NCI-H2227 treated with DMSO at 0.1 percent for 48 hours (cell line): ENCODE data around the gene CCDC180.
"Not testable (repeated sequence)": the region's sequence is repeated elsewhere in the genome, so short reads cannot be mapped to it uniquely, and the experiment has no call there.

Experiments used
- DNase-seq: peaks from one replicate; lab custom pipeline; 2025; lab: John Stamatoyannopoulos, UW

The CCDC180 gene

GRCh38 chr9:97311798-97312500 is 4.5 kb downstream of the CCDC180 start:
- DNase-seq = no peak

- DNase-seq = no peak
These were observed 5.1 kb downstream of the CCDC180 start for GRCh38 chr9:97312556-97312955.

- DNase-seq = no peak
These were observed 5.8 kb downstream of the CCDC180 start for GRCh38 chr9:97313243-97313642.

- DNase-seq = no peak
These were observed 6.3 kb downstream of the CCDC180 start for GRCh38 chr9:97313746-97314145.

GRCh38 chr9:97314503-97314902 is 7.0 kb downstream of the CCDC180 start:
- DNase-seq = no peak

GRCh38 chr9:97315550-97315949 is 8.1 kb downstream of the CCDC180 start:
- DNase-seq = no peak

- DNase-seq = no peak
These were observed 9.4 kb downstream of the CCDC180 start for GRCh38 chr9:97316904-97317303.

GRCh38 chr9:97318433-97318832 is 11.0 kb downstream of the CCDC180 start:
- DNase-seq = no peak

GRCh38 chr9:97319395-97319794 is 11.9 kb downstream of the CCDC180 start:
- DNase-seq = no peak

GRCh38 chr9:97320080-97320642 is 12.7 kb downstream of the CCDC180 start:
- DNase-seq = no peak

- no peak for DNase-seq
These were observed 13.8 kb downstream of the CCDC180 start for GRCh38 chr9:97321251-97321650.

GRCh38 chr9:97321691-97322090 is 14.2 kb downstream of the CCDC180 start:
- DNase-seq = no peak

- no peak for DNase-seq
These were observed 14.6 kb downstream of the CCDC180 start for GRCh38 chr9:97322105-97322504.

GRCh38 chr9:97324954-97325353 is 17.5 kb downstream of the CCDC180 start:
- no peak for DNase-seq

GRCh38 chr9:97327562-97327961 is 20.1 kb downstream of the CCDC180 start:
- no peak for DNase-seq

- no peak for DNase-seq
These were observed 25.5 kb downstream of the CCDC180 start for GRCh38 chr9:97332993-97333392.

- not testable (repeated sequence) for DNase-seq
These were observed 28.2 kb downstream of the CCDC180 start for GRCh38 chr9:97335622-97336021.

- DNase-seq = no peak
These were observed 41.4 kb downstream of the CCDC180 start for GRCh38 chr9:97348871-97349270.

GRCh38 chr9:97349400-97349799 is 41.9 kb downstream of the CCDC180 start:
- no peak for DNase-seq

GRCh38 chr9:97354637-97355036 is 47.2 kb downstream of the CCDC180 start:
- no peak for DNase-seq

GRCh38 chr9:97357056-97357455 is 49.6 kb downstream of the CCDC180 start:
- no peak for DNase-seq
